OCI-LY3 (cell line): Measurements from ENCODE around the gene PARD3.

ENCODE experiments used
- H2AFZ ChIP-seq: fragments of 200-600, 300-600 bp; shearing (Covaris generic); 2 replicates; pipeline ENCODE4 v1.6.0; 2014; ENCODE audit warnings: antibody characterized with exemption, low read depth, low read length
- H3K27ac ChIP-seq: fragments of 200-600, 300-600 bp; sonication (generic); 2 replicates; pipeline ENCODE4 v1.5.1; 2014; ENCODE audit warnings: mild to moderate bottlenecking, low read length, moderate library complexity, mixed read lengths
- H3K27me3 ChIP-seq: fragments of 200-600, 300-600 bp; sonication (generic); 2 replicates; pipeline ENCODE4 v1.6.1; 2014; ENCODE audit warnings: low read depth, low read length, mixed read lengths
- H3K36me3 ChIP-seq: fragments of 200-600, 300-600 bp; sonication (generic); replicated peaks from 2 replicates; pipeline ENCODE3; 2014; ENCODE audit warnings: low read depth, low read length, mixed read lengths
- H3K4me1 ChIP-seq: fragments of 300-600, 200-600 bp; sonication (generic); 2 replicates; pipeline ENCODE4 v1.6.1; 2014; ENCODE audit warnings: low read length, mixed read lengths
- H3K4me2 ChIP-seq: fragments of 200-600, 300-600 bp; sonication (generic); 2 replicates; pipeline ENCODE4 v1.6.1; 2014; ENCODE audit warnings: low read length, mixed read lengths
- H3K4me3 ChIP-seq: fragments of 300-600, 200-600 bp; sonication (generic); 2 replicates; pipeline ENCODE4 v1.5.1; 2014; ENCODE audit warnings: antibody characterized with exemption, mild to moderate bottlenecking, low read length, moderate library complexity
- H3K79me2 ChIP-seq: fragments of 300-600, 200-600 bp; shearing (Covaris generic); 2 replicates; pipeline ENCODE4 v1.6.1; 2014; ENCODE audit warnings: mild to moderate bottlenecking, low read length, mixed read lengths
- H3K9ac ChIP-seq: fragments of 300-600, 200-600 bp; shearing (Covaris generic); 2 replicates; pipeline ENCODE4 v1.6.0; 2014; ENCODE audit warnings: mild to moderate bottlenecking, low read length, moderate library complexity
- H3K9me3 ChIP-seq: fragments of 200-600, 300-600 bp; shearing (Covaris generic); 2 replicates; pipeline ENCODE4 v1.6.1; 2014; ENCODE audit warnings: low read length, mixed read lengths; ENCODE audit not compliant: insufficient read depth
- H4K20me1 ChIP-seq: fragments of 200-600, 300-600 bp; sonication (generic); 2 replicates; pipeline ENCODE4 v1.6.1; 2016; ENCODE audit warnings: low read length, mixed read lengths; ENCODE audit not compliant: insufficient read depth
- CTCF ChIP-seq: fragments of 200-600, 300-600 bp; sonication (generic); IDR thresholded peaks from 2 replicates; pipeline ENCODE4 v1.5.1; 2014; ENCODE audit warnings: antibody characterized with exemption, low read length, low read depth
- EZH2phosphoT487 ChIP-seq: fragments of 200-600 bp; shearing (Covaris generic); IDR thresholded peaks from 2 replicates; pipeline ENCODE4 v1.6.1; 2018; ENCODE audit warnings: antibody characterized with exemption, mixed run types, low read depth

The PARD3 gene

GRCh38 chr10:34297541-34298345, 517.4 kb downstream of the PARD3 start:
- H3K9me3 ChIP-seq, result no peaks in the 10 kb centered on the region
- no peaks in the 10 kb centered on the region for H3K4me1 ChIP-seq
- H3K9ac ChIP-seq, result no peak overlapping the region
- H2AFZ ChIP-seq, result no peak overlapping the region
- no peaks in the 10 kb centered on the region for H3K36me3 ChIP-seq
- no peak overlapping the region for H3K4me2 ChIP-seq
- no peak overlapping the region for H3K27ac ChIP-seq
- no peaks in the 10 kb centered on the region for H3K79me2 ChIP-seq
- H4K20me1 ChIP-seq, result no peaks in the 10 kb centered on the region
- no peak overlapping the region for H3K4me3 ChIP-seq
- no peak for TF ChIP-seq EZH2phosphoT487
- no peak for TF ChIP-seq CTCF
- no peaks in the 10 kb centered on the region for H3K27me3 ChIP-seq

GRCh38 chr10:34295142-34295548, 520.0 kb downstream of the PARD3 start:
- Histone ChIP-seq H3K27me3 (no peaks in the 10 kb centered on the region), H3K36me3 (no peaks in the 10 kb centered on the region), H3K9me3 (no peaks in the 10 kb centered on the region), H3K79me2 (no peaks in the 10 kb centered on the region), H3K4me3 (no peak overlapping the region), H2AFZ (no peak overlapping the region), H3K4me1 (no peaks in the 10 kb centered on the region), H3K9ac (no peak overlapping the region), H3K4me2 (no peak overlapping the region), H4K20me1 (no peaks in the 10 kb centered on the region), H3K27ac (no peak overlapping the region)
- TF ChIP-seq EZH2phosphoT487, result no peak
- no peak for TF ChIP-seq CTCF

- Histone ChIP-seq H3K4me1 (no peaks in the 10 kb centered on the region), H3K9me3 (no peaks in the 10 kb centered on the region), H3K4me3 (no peak overlapping the region), H2AFZ (no peak overlapping the region), H3K27me3 (no peaks in the 10 kb centered on the region), H3K27ac (no peak overlapping the region), H3K36me3 (no peaks in the 10 kb centered on the region), H3K79me2 (no peaks in the 10 kb centered on the region), H4K20me1 (no peaks in the 10 kb centered on the region), H3K9ac (no peak overlapping the region), H3K4me2 (no peak overlapping the region)
- no peak for TF ChIP-seq CTCF
- TF ChIP-seq EZH2phosphoT487, result no peak
Observed at GRCh38 chr10:34294137-34294536, 521.0 kb downstream of the PARD3 start.

GRCh38 chr10:34292675-34293074, 522.4 kb downstream of the PARD3 start:
- Histone ChIP-seq H4K20me1 (no peaks in the 10 kb centered on the region), H3K9me3 (no peaks in the 10 kb centered on the region), H2AFZ (no peak overlapping the region), H3K4me3 (no peak overlapping the region), H3K27me3 (no peaks in the 10 kb centered on the region), H3K9ac (no peak overlapping the region), H3K36me3 (no peaks in the 10 kb centered on the region), H3K79me2 (no peaks in the 10 kb centered on the region), H3K4me1 (no peaks in the 10 kb centered on the region), H3K4me2 (no peak overlapping the region), H3K27ac (no peak overlapping the region)
- no peak for TF ChIP-seq EZH2phosphoT487
- no peak for TF ChIP-seq CTCF
